Activated T-cell treated with anti-CD3 and anti-CD28 coated beads, Interleukin-2, amount 50 U/mL, for 72 hours (primary cell): ENCODE measurements around the gene SYNE2. TPM values are rescaled to one million over a fixed set of nuclear protein-coding genes. Genes with fewer than 3 reads are reported as not detected.
"Not testable (repeated sequence)": the region's sequence is repeated elsewhere in the genome, so short reads cannot be mapped to it uniquely, and the experiment has no call there.

ENCODE experiments used
- ATAC-seq, 2 donors: fragments of 150-1000 bp; cut with Tn5 transposase; replicated peaks in 1 of 2; 2 replicates each; pipeline ENCODE4 v1.10.0; 2021; ENCODE audit warnings: moderate library complexity in 2 of 2, mild to moderate bottlenecking in 1 of 2
- DNase-seq, 2 donors: peaks; one replicate each; pipeline ENCODE4 v3.0.0; 2021 to 2022; ENCODE audit warnings: mixed read lengths in 1 of 2
- H3K27ac Mint-ChIP-seq: one replicate; pipeline ENCODE4 v1.8.0; 2022; ENCODE audit warnings: mild to moderate bottlenecking, moderate library complexity, mixed read lengths
- H3K27me3 Mint-ChIP-seq: one replicate; pipeline ENCODE4 v1.8.0; 2022; ENCODE audit warnings: low read depth, mixed read lengths
- H3K36me3 Mint-ChIP-seq, 2 donors: one replicate each; pipeline ENCODE4 v1.8.0; 2022; ENCODE audit warnings: mixed read lengths in 2 of 2, mild to moderate bottlenecking in 1 of 2; ENCODE audit not compliant: insufficient read depth in 2 of 2
- H3K4me1 Mint-ChIP-seq: one replicate; pipeline ENCODE4 v1.8.0; 2022; ENCODE audit warnings: low read depth, mixed read lengths
- H3K4me3 Mint-ChIP-seq, 2 donors: one replicate each; pipeline ENCODE4 v1.8.0; 2022; ENCODE audit warnings: mild to moderate bottlenecking in 2 of 2, mixed read lengths in 2 of 2, moderate library complexity in 2 of 2
- H3K9me3 Mint-ChIP-seq, 2 donors: one replicate each; pipeline ENCODE4 v1.8.0; 2022; ENCODE audit warnings: mixed read lengths in 2 of 2
- total RNA-seq, 2 donors: library from RNA; stranded (reverse); gene quantifications; one replicate each; pipeline ENCODE4 v1.2.3, GENCODE V29; 2022

Gene SYNE2
- total RNA-seq: 10 to 100 TPM; 32.3 to 48.8 TPM

DNA sequence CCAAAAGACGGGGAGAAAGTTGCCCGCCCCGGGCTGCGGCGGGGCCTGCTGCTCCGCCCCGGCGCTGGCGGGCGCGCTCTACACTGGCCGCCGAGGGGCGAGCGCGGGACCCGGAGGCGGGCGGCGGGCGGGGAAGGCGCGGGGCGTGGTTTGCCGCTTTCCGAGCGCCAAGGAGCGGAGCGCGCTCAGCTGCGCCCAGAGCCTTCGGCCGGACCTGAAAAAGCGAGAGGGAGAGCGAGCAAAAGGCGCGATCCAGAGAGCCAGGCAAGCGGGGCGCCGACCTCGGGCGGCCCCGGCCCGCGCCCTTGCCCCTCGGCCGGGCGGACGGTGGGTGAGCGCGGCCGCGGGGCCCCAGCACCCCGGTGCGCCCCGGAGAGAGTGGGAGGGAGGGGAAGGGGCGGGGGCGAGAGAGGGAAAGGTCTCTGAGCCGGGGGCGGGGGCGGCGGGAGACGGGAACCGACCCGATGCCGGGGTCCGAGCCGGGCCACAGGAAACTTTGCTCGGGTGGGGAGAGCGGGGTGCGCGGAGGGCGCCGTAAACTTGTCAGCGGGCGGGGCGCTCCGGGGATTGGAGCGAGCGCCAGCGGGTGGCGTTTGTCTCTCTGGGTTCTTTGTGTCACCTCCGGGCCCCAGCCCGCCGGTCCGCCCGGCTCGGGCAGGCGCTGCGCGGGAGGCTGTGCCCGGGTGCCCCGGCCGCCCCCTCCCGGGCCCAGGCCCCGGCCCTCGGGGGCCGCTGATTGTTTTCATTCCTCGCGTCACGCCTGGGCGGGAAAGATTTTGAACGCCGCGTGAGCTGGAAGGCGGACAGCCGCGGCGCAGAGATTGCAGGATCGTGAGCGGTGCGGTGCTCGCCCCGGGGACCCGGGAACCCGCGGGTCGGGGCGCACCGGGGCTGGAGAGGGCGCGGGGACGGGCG is at the start of gene SYNE2:
SYNE2 (plus strand) TSS at position 188 of the 915 bp plus-strand sequence. CDS start 56,145 bp downstream, outside the sequence.
- no peaks in the 10 kb centered on the region for H3K9me3 Mint-ChIP-seq
- peak within 1 kb of the TSS; percentile 95 for H3K27ac Mint-ChIP-seq
- H3K36me3 Mint-ChIP-seq: peaks cover 2 to 6% of the 10 kb centered on the region in 2 donors
- H3K27me3 Mint-ChIP-seq: peaks cover 9% of the 10 kb centered on the region
- ATAC-seq: peak; percentile 87 to 89
- DNase-seq: peak; percentile 87 to 91
- H3K4me3 Mint-ChIP-seq: peak within 1 kb of the TSS; percentile 96 to 100
- peaks cover 45% of the 10 kb centered on the region for H3K4me1 Mint-ChIP-seq

- not testable (repeated sequence) for H3K9me3 Mint-ChIP-seq, H3K27ac Mint-ChIP-seq
Observed at GRCh38 chr14:63803221-63803791, 49.5 kb upstream of the SYNE2 start.

DNA sequence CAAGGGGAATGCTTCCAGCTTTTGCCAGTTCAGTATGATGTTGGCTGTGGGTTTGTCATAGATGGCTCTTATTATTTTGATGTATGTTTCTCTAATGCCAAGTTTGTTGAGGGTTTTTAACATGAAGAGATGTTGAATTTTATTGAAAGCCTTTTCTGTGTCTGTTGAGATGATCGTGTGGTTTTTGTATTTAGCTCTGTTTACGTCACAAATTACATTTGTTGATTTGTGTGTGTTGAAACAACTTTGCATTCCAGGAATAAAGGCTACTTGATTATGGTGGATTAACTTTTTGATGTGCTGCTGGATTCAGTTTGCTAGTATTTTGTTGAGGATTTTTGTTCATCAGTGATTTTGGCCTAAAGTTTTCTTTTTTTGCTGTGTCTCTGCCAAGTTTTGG is 46.7 kb upstream of the SYNE2 start:
- not testable (repeated sequence) for H3K27ac Mint-ChIP-seq, DNase-seq, H3K36me3 Mint-ChIP-seq, H3K4me1 Mint-ChIP-seq, H3K4me3 Mint-ChIP-seq, H3K9me3 Mint-ChIP-seq, H3K27me3 Mint-ChIP-seq, ATAC-seq

More at GRCh38 chr14:63803221-63803791, 49.5 kb upstream of the SYNE2 start:
- DNase-seq, H3K36me3 Mint-ChIP-seq, H3K27me3 Mint-ChIP-seq, ATAC-seq, H3K4me1 Mint-ChIP-seq, H3K4me3 Mint-ChIP-seq: not testable (repeated sequence)

- not testable (repeated sequence) for H3K27ac Mint-ChIP-seq, H3K9me3 Mint-ChIP-seq, ATAC-seq, DNase-seq, H3K36me3 Mint-ChIP-seq, H3K4me1 Mint-ChIP-seq, H3K4me3 Mint-ChIP-seq, H3K27me3 Mint-ChIP-seq
Observed at GRCh38 chr14:63811692-63812091, 41.1 kb upstream of the SYNE2 start.

DNA sequence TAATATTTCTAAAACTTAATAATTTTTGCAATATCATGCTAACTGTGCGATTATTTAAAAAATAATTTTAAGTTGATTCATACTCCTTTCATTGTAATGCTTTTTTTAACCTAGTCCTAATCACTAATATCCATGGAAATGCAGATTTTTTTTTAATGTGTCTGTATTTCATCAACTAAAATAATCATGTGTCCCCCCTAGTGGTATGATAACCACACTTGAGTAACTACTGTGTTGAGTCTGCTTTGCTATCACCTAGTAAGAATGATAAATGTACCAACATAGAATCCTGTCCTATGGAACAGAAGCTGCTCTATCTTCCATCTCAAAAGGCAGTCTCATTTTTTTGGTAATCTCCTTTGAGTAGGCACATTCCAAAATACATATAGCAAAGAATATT is 19.1 kb upstream of the SYNE2 start:
- DNase-seq: no peak
- no peak overlapping the region for H3K4me3 Mint-ChIP-seq
- no peak overlapping the region for H3K27ac Mint-ChIP-seq
- H3K9me3 Mint-ChIP-seq: no peaks in the 10 kb centered on the region
- H3K27me3 Mint-ChIP-seq: no peaks in the 10 kb centered on the region
- no peaks in the 10 kb centered on the region for H3K4me1 Mint-ChIP-seq
- no peaks in the 10 kb centered on the region for H3K36me3 Mint-ChIP-seq
- no peak for ATAC-seq

DNA sequence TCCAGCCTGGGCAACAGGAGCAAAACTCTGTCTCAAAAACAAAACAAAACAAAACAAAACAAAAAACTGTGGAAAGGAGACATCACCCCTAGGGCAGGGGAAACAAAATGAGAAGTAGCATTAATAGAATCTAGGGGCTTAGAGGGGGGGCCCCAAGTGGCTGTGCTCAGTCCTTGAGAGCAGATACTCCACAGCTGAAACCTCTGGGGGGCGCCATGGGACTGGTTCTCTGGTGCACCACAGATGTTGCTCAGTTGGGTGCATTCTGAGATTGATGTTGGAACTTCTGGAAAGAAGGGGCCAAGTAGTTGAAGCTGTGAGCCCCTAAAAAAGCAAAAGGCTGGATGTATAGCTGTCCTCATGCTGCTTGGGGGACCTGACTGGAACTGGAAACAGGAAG is 11.8 kb upstream of the SYNE2 start:
- Mint-ChIP-seq H3K4me1 (no peaks in the 10 kb centered on the region), H3K9me3 (peaks cover 2% of the 10 kb centered on the region in 2 donors)

GRCh38 chr14:63843796-63844195 is 9.0 kb upstream of the SYNE2 start:
- DNase-seq: no peak
- Mint-ChIP-seq H3K27me3 (no peaks in the 10 kb centered on the region), H3K9me3 (peaks cover 2% of the 10 kb centered on the region in 2 donors), H3K36me3 (peaks cover 2 to 8% of the 10 kb centered on the region in 2 donors), H3K4me1 (no peaks in the 10 kb centered on the region), H3K4me3 (no peak overlapping the region), H3K27ac (no peak overlapping the region)
- ATAC-seq: no peak

More for the DNA sequence above, 11.8 kb upstream of the SYNE2 start:
- DNase-seq (peak; percentile 52 to 55), ATAC-seq (peak in 1 of 2 donors; percentile 51)
- no peak overlapping the region for H3K27ac Mint-ChIP-seq
- no peak overlapping the region for H3K4me3 Mint-ChIP-seq
- H3K36me3 Mint-ChIP-seq: peaks cover 2 to 8% of the 10 kb centered on the region in 2 donors
- H3K27me3 Mint-ChIP-seq: no peaks in the 10 kb centered on the region

DNA sequence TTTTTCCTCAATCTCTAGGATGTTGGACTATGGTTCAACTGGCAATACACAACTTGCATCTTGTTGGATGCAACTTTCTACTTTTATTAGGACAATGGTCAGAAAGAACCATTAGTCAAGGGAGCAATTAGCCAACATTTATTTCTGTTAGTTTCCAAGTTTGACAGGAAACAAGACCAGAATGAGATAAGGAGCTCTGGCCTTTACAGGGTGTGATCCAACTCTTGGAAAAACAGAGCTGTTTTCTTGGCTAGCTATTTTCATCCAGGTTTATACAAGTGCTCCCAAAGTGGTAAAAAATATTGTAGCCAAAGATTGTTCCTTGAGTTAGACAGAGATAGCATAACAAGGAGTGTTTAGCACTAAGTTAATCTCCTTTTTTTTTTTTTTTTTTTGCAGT is 3.9 kb upstream of the SYNE2 start:
- Mint-ChIP-seq H3K36me3 (peaks cover 2 to 3% of the 10 kb centered on the region in 2 donors), H3K27me3 (no peaks in the 10 kb centered on the region), H3K4me1 (peaks cover 5% of the 10 kb centered on the region), H3K27ac (no peak overlapping the region), H3K9me3 (no peaks in the 10 kb centered on the region), H3K4me3 (no peak overlapping the region)
- DNase-seq (no peak), ATAC-seq (no peak)

DNA sequence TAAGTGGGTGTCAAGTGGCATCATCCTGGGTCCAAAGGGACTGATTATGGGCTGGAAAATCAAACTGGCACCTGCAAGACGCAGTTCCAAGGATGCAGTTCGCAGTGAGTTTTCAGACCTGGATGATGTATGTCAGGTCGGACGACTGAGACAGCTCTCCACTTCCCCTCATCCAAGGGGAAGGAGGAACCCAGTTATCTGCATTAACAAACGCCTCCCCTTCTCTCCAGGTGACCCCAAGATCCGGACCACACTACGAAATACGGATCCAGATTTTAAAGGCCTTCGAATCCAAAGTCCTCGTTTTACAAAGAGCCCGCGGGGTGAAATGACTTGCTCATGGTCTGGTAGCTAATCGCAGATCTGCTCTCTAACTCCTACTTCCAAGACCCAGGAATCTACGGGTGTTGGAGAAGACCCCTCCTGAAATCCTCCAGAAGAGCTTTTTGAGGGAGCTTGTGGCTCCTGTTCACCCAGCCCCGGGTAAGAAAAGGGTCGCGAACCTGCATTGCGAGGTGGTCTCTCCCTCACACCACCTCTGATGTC is 460 bp upstream of the SYNE2 start:
- ATAC-seq: no peak
- Mint-ChIP-seq H3K27ac (no peak overlapping the region), H3K9me3 (no peaks in the 10 kb centered on the region), H3K4me3 (peak overlapping the region; percentile 96 to 100), H3K27me3 (peaks cover 9% of the 10 kb centered on the region), H3K36me3 (peaks cover 2 to 3% of the 10 kb centered on the region in 2 donors), H3K4me1 (peaks cover 38% of the 10 kb centered on the region)
- no peak for DNase-seq

DNA sequence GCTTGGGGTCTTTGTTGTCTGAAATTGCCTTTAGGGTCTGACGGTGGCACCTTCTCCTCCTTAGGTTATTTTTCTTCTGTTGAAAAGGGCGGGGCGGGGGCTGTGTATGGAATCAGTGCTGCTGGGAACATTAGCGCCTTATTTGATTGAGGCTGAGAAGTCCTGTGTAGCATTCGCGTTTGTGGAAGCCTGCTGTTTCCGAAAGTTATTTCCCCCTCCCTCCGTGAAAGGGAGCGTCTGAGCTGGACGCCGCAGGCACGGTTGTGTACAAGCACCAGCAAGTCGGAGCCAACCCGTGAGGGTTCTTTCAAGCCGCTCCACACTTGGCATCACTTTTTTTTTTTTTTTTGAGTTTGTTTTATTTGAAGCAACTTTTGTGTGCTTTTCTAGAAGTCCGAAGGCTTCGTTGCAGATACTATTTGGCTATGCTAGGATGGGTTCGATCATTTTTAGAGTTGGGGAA is 1.1 kb downstream of the SYNE2 start:
- Mint-ChIP-seq H3K9me3 (no peaks in the 10 kb centered on the region), H3K27me3 (peaks cover 9% of the 10 kb centered on the region), H3K4me1 (peaks cover 45% of the 10 kb centered on the region), H3K36me3 (peaks cover 2 to 6% of the 10 kb centered on the region in 2 donors), H3K4me3 (peak overlapping the region; percentile 96 to 100), H3K27ac (peak overlapping the region; percentile 95)
- ATAC-seq (peak; percentile 15 to 25), DNase-seq (peak; percentile 45 to 53)

- H3K4me1 Mint-ChIP-seq: peaks cover 45% of the 10 kb centered on the region
- no peak for DNase-seq
- no peak for ATAC-seq
- H3K4me3 Mint-ChIP-seq: peak overlapping the region; percentile 96 to 100
- peak overlapping the region; percentile 95 for H3K27ac Mint-ChIP-seq
- H3K36me3 Mint-ChIP-seq: peaks cover 2 to 6% of the 10 kb centered on the region in 2 donors
- H3K9me3 Mint-ChIP-seq: no peaks in the 10 kb centered on the region
- H3K27me3 Mint-ChIP-seq: peaks cover 9% of the 10 kb centered on the region
Observed at GRCh38 chr14:63854330-63854729, 1.5 kb downstream of the SYNE2 start.

GRCh38 chr14:63855281-63855680 is 2.5 kb downstream of the SYNE2 start:
- H3K27me3 Mint-ChIP-seq: peaks cover 9% of the 10 kb centered on the region
- H3K4me1 Mint-ChIP-seq: peaks cover 54% of the 10 kb centered on the region
- DNase-seq: no peak
- no peaks in the 10 kb centered on the region for H3K9me3 Mint-ChIP-seq
- no peak overlapping the region for H3K27ac Mint-ChIP-seq
- peak overlapping the region; percentile 32 to 57 for H3K4me3 Mint-ChIP-seq
- ATAC-seq: no peak
- H3K36me3 Mint-ChIP-seq: peaks cover 2 to 6% of the 10 kb centered on the region in 2 donors

- ATAC-seq: peak; percentile 31 to 35
- DNase-seq: peak; percentile 23 to 30
- Mint-ChIP-seq H3K36me3 (peaks cover 2 to 6% of the 10 kb centered on the region in 2 donors), H3K27ac (peak overlapping the region; percentile 97), H3K27me3 (peaks cover 9% of the 10 kb centered on the region), H3K4me3 (peak overlapping the region; percentile 18 to 51), H3K4me1 (peaks cover 56% of the 10 kb centered on the region), H3K9me3 (no peaks in the 10 kb centered on the region)
Observed at GRCh38 chr14:63857466-63858030, 4.7 kb downstream of the SYNE2 start.
